Panc1 (cell line): Measurements from ENCODE around the gene TLE3.

Source experiments
- CTCF ChIP-seq: fragments of 450-650 bp; IDR thresholded peaks from 2 replicates; pipeline ENCODE4 v1.5.1; 2017; ENCODE audit warnings: mild to moderate bottlenecking
- POLR2AphosphoS5 ChIP-seq: IDR thresholded peaks from 2 replicates; pipeline ENCODE4 v1.6.1; 2012; ENCODE audit warnings: mild to moderate bottlenecking, low read depth, low read length, moderate library complexity
- TCF7L2 ChIP-seq: IDR thresholded peaks from 2 replicates; pipeline ENCODE4 v1.6.1; 2011; ENCODE audit warnings: mild to moderate bottlenecking, low read depth, low read length, inconsistent platforms

- TF ChIP-seq CTCF (no peak), POLR2AphosphoS5 (peak; percentile 60), TCF7L2 (no peak)
Observed at GRCh38 chr15:70091726-70092463, 5.8 kb downstream of the TLE3 start.
